SIG-M5 (cell line): ENCODE measurements around the gene SPATA31A5.
"Not testable (repeated sequence)": the region's sequence is repeated elsewhere in the genome, so short reads cannot be mapped to it uniquely, and the experiment has no call there.

Source experiments
- DNase-seq: peaks from one replicate; lab custom pipeline; 2025; lab: John Stamatoyannopoulos, UW

Gene SPATA31A5

DNA sequence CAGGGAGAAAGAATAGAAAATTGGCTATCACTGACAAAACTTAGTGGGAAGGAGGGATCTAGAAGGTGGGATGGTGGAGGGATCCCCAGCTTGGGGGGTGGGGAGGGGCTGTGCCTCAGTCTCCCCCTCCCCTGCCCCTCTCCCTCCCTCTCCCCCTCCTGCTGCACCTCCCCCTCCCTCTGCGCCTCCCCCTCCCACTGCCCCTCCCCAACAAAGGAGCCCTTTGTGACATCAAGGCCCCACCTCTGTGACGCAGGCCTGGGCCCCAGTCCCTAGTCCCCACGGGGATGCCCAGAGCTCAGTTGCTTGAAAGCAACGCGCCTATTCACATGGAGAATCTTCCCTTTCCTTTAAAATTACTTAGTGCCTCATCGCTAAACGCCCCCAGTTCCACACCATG is at the start of gene SPATA31A5:
TSS of gene SPATA31A5 (plus strand) at position 301 of the 400 bp plus-strand sequence. CDS start at position 330, 29 bp downstream.
- not testable (repeated sequence) for DNase-seq

DNA sequence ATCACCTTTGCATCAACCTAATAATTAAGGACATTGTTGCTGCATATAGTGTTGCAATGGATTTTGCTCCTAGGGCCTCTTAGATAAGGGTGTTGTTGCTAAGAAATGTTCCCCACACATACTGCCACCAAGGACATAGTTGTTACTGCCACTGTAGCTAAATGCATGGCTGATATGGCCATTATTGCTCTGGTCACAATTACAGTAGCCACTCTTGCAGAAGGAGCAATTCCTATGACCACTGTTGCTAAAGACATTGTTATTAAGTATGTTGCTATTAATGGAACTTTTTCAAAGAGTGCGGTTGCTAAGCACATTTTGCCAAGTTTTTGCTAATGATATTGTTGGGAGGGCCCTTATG is 48.8 kb downstream of the SPATA31A5 start:
- not testable (repeated sequence) for DNase-seq

DNA sequence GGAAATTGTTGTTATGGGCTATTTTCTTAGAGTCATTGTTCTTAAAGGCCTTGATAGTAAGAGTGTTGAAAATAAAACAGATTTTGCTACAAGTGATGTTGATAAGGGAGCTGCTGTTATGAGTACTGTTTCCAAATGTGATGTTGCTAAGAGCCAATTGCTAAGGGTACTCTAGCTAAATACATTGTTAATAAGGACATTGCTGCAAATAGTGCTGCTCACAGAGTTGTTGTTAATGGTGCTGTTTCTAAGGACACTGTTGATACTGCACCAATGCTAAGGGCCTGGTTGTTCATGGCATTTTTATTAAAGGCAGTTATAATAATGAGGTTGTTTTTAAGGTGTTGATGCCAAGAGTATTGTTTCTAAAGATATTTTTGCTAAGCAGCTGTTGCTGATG is 52.2 kb downstream of the SPATA31A5 start:
- not testable (repeated sequence) for DNase-seq
